Parathyroid adenoma (tissue), 2 donors: ENCODE data around the gene CMTM2.

Source experiments
- H2AFZ ChIP-seq: fragments of 300-600 bp; sonication (generic); one replicate; pipeline ENCODE4 v1.7.0; 2017; ENCODE audit warnings: antibody characterized with exemption, mild to moderate bottlenecking
- H3K27ac ChIP-seq: fragments of 300-600 bp; sonication (generic); one replicate; pipeline ENCODE4 v1.7.0; 2017
- H3K27me3 ChIP-seq: fragments of 300-600 bp; sonication (generic); one replicate; pipeline ENCODE4 v1.7.0; 2017; ENCODE audit warnings: low read length; ENCODE audit not compliant: control insufficient read depth, insufficient read depth
- H3K36me3 ChIP-seq: fragments of 300-600 bp; sonication (generic); one replicate; pipeline ENCODE4 v1.7.0; 2017; ENCODE audit warnings: low read length; ENCODE audit not compliant: control insufficient read depth, insufficient read depth
- H3K4me1 ChIP-seq: fragments of 300-600 bp; sonication (generic); one replicate; pipeline ENCODE4 v1.7.0; 2017; ENCODE audit warnings: control low read depth
- H3K4me2 ChIP-seq: fragments of 300-600 bp; sonication (generic); one replicate; pipeline ENCODE4 v1.7.0; 2017; ENCODE audit warnings: low read length
- H3K4me3 ChIP-seq: fragments of 300-600 bp; sonication (generic); one replicate; pipeline ENCODE4 v1.7.0; 2017; ENCODE audit warnings: low read depth, low read length
- H3K79me2 ChIP-seq: fragments of 300-600 bp; sonication (generic); one replicate; pipeline ENCODE4 v1.7.0; 2017; ENCODE audit warnings: control low read depth
- H3K9ac ChIP-seq: fragments of 300-600 bp; sonication (generic); one replicate; pipeline ENCODE4 v1.7.0; 2017; ENCODE audit warnings: mild to moderate bottlenecking
- H3K9me3 ChIP-seq: fragments of 300-600 bp; sonication (generic); one replicate; pipeline ENCODE4 v1.7.0; 2017; ENCODE audit warnings: low read length; ENCODE audit not compliant: control insufficient read depth
- CTCF ChIP-seq: fragments of 300-600 bp; sonication (generic); IDR thresholded peaks from one replicate; pipeline ENCODE4 v1.7.0; 2017; ENCODE audit warnings: antibody characterized with exemption, mild to moderate bottlenecking
- donor health status: primary hyperparathyroidism.

Gene CMTM2

GRCh38 chr16:66604376-66605176 is 25.3 kb downstream of the CMTM2 start, which contains the start of gene CMTM3:
TSS of gene CMTM3 (plus strand) at chr16:66604704. CDS start at chr16:66604806, 102 bp downstream.
- H2AFZ ChIP-seq = peak within 1 kb of the TSS; percentile 84
- no peaks in the 10 kb centered on the region for H3K27me3 ChIP-seq
- H3K9ac ChIP-seq = no peak within 1 kb of the TSS
- H3K36me3 ChIP-seq = no peaks in the 10 kb centered on the region
- H3K79me2 ChIP-seq = no peaks in the 10 kb centered on the region
- no peaks in the 10 kb centered on the region for H3K9me3 ChIP-seq
- peak within 1 kb of the TSS; percentile 36 for H3K27ac ChIP-seq
- H3K4me2 ChIP-seq = peak within 1 kb of the TSS; percentile 68
- peaks cover 15% of the 10 kb centered on the region for H3K4me1 ChIP-seq
- peak within 1 kb of the TSS; percentile 52 for H3K4me3 ChIP-seq
- TF ChIP-seq CTCF = peak; percentile 52

- Histone ChIP-seq H3K4me3 (peak overlapping the region; percentile 52), H3K4me1 (peaks cover 15% of the 10 kb centered on the region), H2AFZ (peak overlapping the region; percentile 84), H3K9ac (no peak overlapping the region), H3K27ac (peak overlapping the region; percentile 36), H3K36me3 (no peaks in the 10 kb centered on the region), H3K79me2 (no peaks in the 10 kb centered on the region), H3K4me2 (peak overlapping the region; percentile 68), H3K9me3 (no peaks in the 10 kb centered on the region), H3K27me3 (no peaks in the 10 kb centered on the region)
- peak; percentile 5 for TF ChIP-seq CTCF
Observed at GRCh38 chr16:66605177-66605978, 26.1 kb downstream of the CMTM2 start.

GRCh38 chr16:66605979-66606751 is 26.9 kb downstream of the CMTM2 start:
- H3K27ac ChIP-seq = no peak overlapping the region
- TF ChIP-seq CTCF = no peak
- H3K9ac ChIP-seq = no peak overlapping the region
- H3K4me3 ChIP-seq = no peak overlapping the region
- H3K9me3 ChIP-seq = no peaks in the 10 kb centered on the region
- no peaks in the 10 kb centered on the region for H3K36me3 ChIP-seq
- H2AFZ ChIP-seq = no peak overlapping the region
- no peaks in the 10 kb centered on the region for H3K27me3 ChIP-seq
- no peak overlapping the region for H3K4me2 ChIP-seq
- H3K4me1 ChIP-seq = peaks cover 15% of the 10 kb centered on the region
- H3K79me2 ChIP-seq = no peaks in the 10 kb centered on the region

GRCh38 chr16:66608241-66609138 is 29.2 kb downstream of the CMTM2 start:
- Histone ChIP-seq H3K4me2 (no peak overlapping the region), H3K27me3 (no peaks in the 10 kb centered on the region), H3K9ac (no peak overlapping the region), H2AFZ (no peak overlapping the region), H3K27ac (peak overlapping the region; percentile 32), H3K4me1 (peaks cover 15% of the 10 kb centered on the region), H3K9me3 (no peaks in the 10 kb centered on the region), H3K36me3 (no peaks in the 10 kb centered on the region), H3K79me2 (peaks cover 6% of the 10 kb centered on the region), H3K4me3 (no peak overlapping the region)
- TF ChIP-seq CTCF = peak; percentile 94
